Esophagus squamous epithelium (tissue), 5 donors: ENCODE results near the gene TCAF1. TPM values are rescaled to one million over a fixed set of nuclear protein-coding genes. Genes with fewer than 3 reads are reported as not detected.
"Not testable (repeated sequence)": the region's sequence is repeated elsewhere in the genome, so short reads cannot be mapped to it uniquely, and the experiment has no call there.

ENCODE experiments used
- DNase-seq: peaks from one replicate; lab custom pipeline; 2025; lab: John Stamatoyannopoulos, UW
- H3K27ac ChIP-seq, 4 donors: fragments of 200-600 bp; sonication (generic); one replicate each; pipeline ENCODE4 v1.5.1; 2016 to 2019; ENCODE audit warnings: mild to moderate bottlenecking in 1 of 4
- H3K27me3 ChIP-seq, 4 donors: fragments of 200-600 bp; sonication (generic); 1 replicate in 3 of 4; 2 replicates in 1 of 4; pipeline versions ENCODE4 v1.5.1 to v1.6.0; 2017 to 2021; ENCODE audit warnings: antibody characterized with exemption in 1 of 4
- H3K36me3 ChIP-seq, 3 donors: fragments of 200-600 bp; sonication (generic); one replicate each; pipeline ENCODE4 v1.5.1; 2016 to 2019
- H3K4me1 ChIP-seq, 3 donors: fragments of 200-600 bp; sonication (generic); one replicate each; pipeline ENCODE4 v1.5.1; 2017 to 2019
- H3K4me3 ChIP-seq, 4 donors: fragments of 200-600 bp; sonication (generic); 1 replicate in 3 of 4; 2 replicates in 1 of 4; pipeline ENCODE4 v1.5.1; 2016 to 2019; ENCODE audit warnings: mild to moderate bottlenecking in 2 of 4, moderate library complexity in 1 of 4
- H3K9me3 ChIP-seq, 3 donors: fragments of 200-600 bp; sonication (generic); one replicate each; pipeline ENCODE4 v1.5.1; 2016 to 2019
- CTCF ChIP-seq, 6 experiments: fragments of 450-650 bp in 4 of 6; fragments of 200-600 bp in 2 of 6; sonication (generic) in 2 of 6; IDR thresholded peaks; one replicate each; pipeline ENCODE4 v1.5.1; 2016 to 2019; ENCODE audit warnings: antibody characterized with exemption in 6 of 6, mild to moderate bottlenecking in 4 of 6, moderate library complexity in 4 of 6
- WGBS, 2 donors: methylation state at CpG; one replicate each; pipeline ENCODE4 v1.1.5; 2018; 5-methylcytosine and 5-hydroxymethylcytosine counted together
- intact Hi-C: fragments of 100-400 bp; cut with DNase I; formaldehyde crosslinking; loops from one replicate; pipeline ENCODE4 v1.15.0; 2022
- total RNA-seq, 4 donors: library from RNA; depleted of rRNA; stranded (reverse); fragments of >200 nt; gene quantifications; one replicate each; pipeline ENCODE4 v1.1.0, GENCODE V29; 2016
- donor health status: DM: yes; HTN: yes; CAD: no.

The TCAF1 gene
- total RNA-seq, 4 donors from 2014 or later: 8.1 to 25.4 (median 13.2) TPM

DNA sequence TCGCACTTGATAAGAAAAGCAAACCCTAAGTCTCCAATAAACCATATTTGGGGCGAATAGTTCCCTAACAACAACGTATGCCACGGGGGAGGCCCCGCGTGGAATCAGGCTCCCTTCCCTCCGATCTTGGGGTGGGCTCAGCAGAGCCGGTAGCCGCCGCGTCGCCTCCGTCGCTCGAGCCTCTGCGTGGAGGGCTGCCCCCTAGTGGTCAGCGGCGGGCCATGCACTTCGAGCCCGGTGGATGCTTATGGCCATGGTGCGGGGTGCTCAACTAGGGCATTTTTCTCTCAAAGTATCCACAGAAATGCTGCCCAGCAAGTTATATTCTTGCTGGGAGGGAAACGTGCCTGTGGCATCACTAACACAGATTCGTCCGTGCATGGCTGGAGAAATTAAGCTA is 64.8 kb downstream of the TCAF1 start:
- intact Hi-C loops, H3K9me3 ChIP-seq, H3K36me3 ChIP-seq, DNase-seq, H3K27me3 ChIP-seq, H3K4me1 ChIP-seq: not testable (repeated sequence)
- Histone ChIP-seq H3K27ac (peak overlapping the region in 3 of 4 donors; percentile 57 to 71 (median 67)), H3K4me3 (peak overlapping the region in 3 of 4 donors; percentile 32 to 58 (median 37))
- peak in 2 of 6 experiments; percentile 49 to 55 for TF ChIP-seq CTCF (IDR thresholded peaks at IDR 0.05)
- WGBS, 2 donors: no CpG with 5 or more reads among the region's 24 CpGs

GRCh38 chr7:143836622-143837021 is 65.4 kb downstream of the TCAF1 start:
- H3K27ac ChIP-seq: peak overlapping the region; percentile 62 to 81 (median 76)
- H3K36me3 ChIP-seq, H3K4me1 ChIP-seq, intact Hi-C loops, H3K27me3 ChIP-seq, H3K9me3 ChIP-seq: not testable (repeated sequence)
- no CpG with 5 or more reads among the region's 38 CpGs for WGBS, 2 donors
- peak; percentile 43 for DNase-seq
- H3K4me3 ChIP-seq: peak overlapping the region; percentile 30 to 67 (median 42)

- H3K36me3 ChIP-seq, H3K27me3 ChIP-seq, H3K4me1 ChIP-seq, DNase-seq, H3K9me3 ChIP-seq, H3K27ac ChIP-seq, intact Hi-C loops: not testable (repeated sequence)
- no CpG with 5 or more reads among the region's 17 CpGs for WGBS, 2 donors
- H3K4me3 ChIP-seq: peak overlapping the region in 3 of 4 donors; percentile 30 to 44 (median 39)
These were observed 65.9 kb downstream of the TCAF1 start for GRCh38 chr7:143836088-143836487.

DNA sequence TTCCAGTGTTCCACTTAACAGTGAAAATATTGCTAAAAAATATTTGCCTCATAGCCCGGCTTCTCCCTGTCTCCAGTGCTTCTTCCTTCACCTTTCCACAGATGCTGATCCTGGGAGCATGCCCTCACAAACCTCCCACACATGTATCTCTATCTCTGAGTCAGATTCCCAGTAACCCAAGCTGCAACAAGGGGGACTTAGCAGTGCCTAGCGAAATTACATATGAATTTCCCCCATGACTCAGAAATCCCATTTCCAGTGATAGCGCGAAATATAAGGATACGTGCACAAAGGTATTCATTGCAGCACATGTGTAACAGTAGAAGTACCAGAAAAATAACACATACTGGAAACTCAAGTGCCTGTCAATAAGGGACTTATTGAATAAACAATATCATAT is 75.4 kb downstream of the TCAF1 start:
- DNase-seq, H3K27me3 ChIP-seq, H3K4me3 ChIP-seq, H3K27ac ChIP-seq, H3K36me3 ChIP-seq, H3K4me1 ChIP-seq, intact Hi-C loops, H3K9me3 ChIP-seq: not testable (repeated sequence)
- no CpG with 5 or more reads among the region's 5 CpGs for WGBS, 2 donors

GRCh38 chr7:143824295-143825135 is 77.5 kb downstream of the TCAF1 start:
- H3K9me3 ChIP-seq, H3K4me1 ChIP-seq, H3K4me3 ChIP-seq, H3K27ac ChIP-seq, DNase-seq, H3K27me3 ChIP-seq, intact Hi-C loops, H3K36me3 ChIP-seq: not testable (repeated sequence)
- WGBS, 2 donors: no CpG with 5 or more reads among the region's 7 CpGs

DNA sequence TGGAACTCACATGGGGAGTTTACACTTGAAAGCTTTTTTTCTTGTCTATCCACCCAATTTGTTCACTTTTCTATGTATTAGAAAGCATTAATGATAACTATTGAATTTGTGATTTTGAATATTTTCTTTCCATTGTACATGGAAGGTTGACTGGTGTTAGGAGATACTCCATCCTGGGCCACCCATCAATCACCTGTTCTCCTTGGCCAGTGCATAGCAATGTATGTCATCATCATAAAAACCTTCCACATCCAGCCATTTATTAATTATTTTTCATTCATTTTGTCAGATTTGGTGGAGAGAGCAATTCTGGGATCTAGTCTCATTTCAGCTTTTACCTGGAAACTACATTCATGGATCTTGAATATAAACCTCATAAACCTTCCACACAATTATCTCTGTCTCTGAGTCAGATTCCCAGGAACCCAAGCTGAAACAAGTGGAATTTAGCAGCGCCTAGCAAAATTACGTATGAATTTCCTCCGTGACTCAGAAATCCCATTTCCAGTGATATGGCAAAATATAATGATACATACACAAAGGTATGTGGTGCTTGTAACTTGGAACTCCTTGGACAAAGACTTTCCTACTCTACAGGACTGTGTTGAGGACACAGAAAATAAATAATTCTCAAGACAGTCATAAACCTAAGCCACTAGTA is 78.2 kb downstream of the TCAF1 start:
- intact Hi-C loops, H3K4me3 ChIP-seq, H3K36me3 ChIP-seq, H3K4me1 ChIP-seq, H3K27ac ChIP-seq, H3K9me3 ChIP-seq, H3K27me3 ChIP-seq, DNase-seq: not testable (repeated sequence)
- WGBS, 2 donors: no CpG with 5 or more reads among the region's 3 CpGs

DNA sequence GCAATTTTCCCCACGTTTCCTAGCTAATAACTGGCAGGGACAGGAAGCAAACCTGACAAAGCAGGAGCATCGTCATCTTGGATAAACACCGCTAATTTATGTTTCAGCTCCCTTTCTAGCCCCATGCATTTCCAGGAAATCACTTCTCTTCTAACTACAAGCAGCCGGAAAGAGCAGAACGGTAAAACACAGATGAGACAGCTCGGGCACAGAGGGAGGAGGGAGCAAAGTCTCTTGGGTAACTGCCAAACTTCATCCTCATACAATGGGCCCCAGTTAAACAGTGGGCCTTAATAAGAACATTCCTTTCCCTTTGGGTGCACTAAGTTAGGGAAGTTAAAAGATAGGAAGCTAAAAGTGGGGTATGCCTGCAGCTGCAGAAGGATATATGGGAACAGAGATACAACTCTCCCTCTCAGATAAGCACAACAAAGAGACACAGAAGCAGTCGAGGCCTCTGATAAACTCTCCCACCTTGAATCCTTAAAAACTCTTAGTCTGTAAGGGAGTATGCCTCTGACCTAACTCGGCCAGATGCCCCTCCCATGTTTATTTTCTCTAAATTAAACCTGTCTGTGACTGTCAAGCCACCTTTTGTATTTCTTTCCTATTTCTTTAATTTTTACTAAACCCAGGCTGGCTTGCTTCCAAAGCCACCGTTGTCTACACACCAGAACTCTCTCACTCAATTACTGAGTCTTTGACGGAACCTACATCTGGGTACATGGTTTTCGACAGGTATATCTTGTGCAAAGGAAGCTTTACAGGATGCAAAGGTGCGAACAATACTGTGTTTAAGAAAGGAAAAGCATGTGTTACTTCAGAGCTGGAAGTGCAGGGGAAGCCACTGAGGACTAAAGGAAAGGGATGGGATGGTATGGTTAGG is 80.3 kb downstream of the TCAF1 start:
- H3K4me1 ChIP-seq, H3K36me3 ChIP-seq, H3K4me3 ChIP-seq, intact Hi-C loops, H3K27me3 ChIP-seq, H3K9me3 ChIP-seq, DNase-seq, H3K27ac ChIP-seq: not testable (repeated sequence)
- no CpG with 5 or more reads among the region's 12 CpGs for WGBS, 2 donors

DNA sequence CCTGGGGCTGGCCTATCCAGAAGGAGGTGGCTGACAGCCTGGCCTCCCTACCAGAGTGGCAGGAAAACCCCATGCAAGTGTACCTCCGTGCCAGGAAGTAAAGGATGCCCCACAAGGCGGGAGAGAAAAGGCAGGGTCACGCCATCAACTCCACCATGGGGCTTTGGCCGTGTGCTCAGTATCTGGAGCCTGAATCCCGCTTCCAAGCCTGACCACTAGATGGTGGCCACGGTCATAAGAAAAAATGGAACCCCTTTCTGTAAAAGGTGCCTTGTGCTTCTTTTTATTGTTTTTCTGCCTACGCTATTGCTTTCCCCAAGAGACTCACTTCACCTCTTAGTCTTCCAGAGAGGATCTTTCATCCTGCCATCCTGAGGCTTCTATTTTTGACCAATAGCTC is 84.1 kb downstream of the TCAF1 start:
- not testable (repeated sequence) for H3K36me3 ChIP-seq, H3K27me3 ChIP-seq
- no CpG with 5 or more reads among the region's 7 CpGs for WGBS, 2 donors

DNA sequence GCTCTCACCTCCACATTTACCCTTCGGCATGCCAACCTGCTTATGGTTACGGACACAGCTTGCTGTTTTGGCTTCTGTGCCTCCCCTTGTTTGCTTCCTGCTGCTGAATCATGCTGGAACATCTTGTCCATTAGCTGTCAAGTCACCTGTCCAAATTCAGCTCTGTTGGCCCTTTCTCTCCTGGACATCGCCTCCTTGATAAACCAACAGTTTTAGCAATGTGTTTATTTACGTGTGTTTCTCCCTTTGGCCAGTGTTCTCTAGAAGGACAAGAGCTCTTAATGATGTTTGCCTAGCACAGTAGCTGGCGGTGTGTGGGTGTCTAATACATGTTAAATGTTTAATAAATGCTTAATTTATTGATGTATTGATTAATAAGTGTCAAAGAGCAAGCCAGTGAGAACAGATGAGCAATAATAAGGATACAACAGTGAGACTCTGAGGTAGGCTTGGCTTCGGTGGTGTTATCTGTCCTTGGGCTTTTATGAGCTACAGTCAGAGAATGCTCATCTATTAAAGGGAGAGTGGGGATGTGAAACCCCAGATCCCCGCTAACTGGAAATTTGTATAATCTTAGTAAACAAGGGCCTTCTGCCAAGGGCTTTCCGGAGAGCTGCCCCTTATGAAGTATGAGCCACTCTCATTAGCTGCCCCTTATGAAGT is 85.4 kb downstream of the TCAF1 start:
- WGBS, 2 donors: no CpG with 5 or more reads among the region's 8 CpGs
- DNase-seq, H3K27ac ChIP-seq, intact Hi-C loops, H3K9me3 ChIP-seq, H3K4me1 ChIP-seq, H3K27me3 ChIP-seq, H3K4me3 ChIP-seq, H3K36me3 ChIP-seq: not testable (repeated sequence)

More for the DNA sequence above, 84.1 kb downstream of the TCAF1 start:
- DNase-seq, H3K4me1 ChIP-seq, intact Hi-C loops, H3K9me3 ChIP-seq, H3K27ac ChIP-seq, H3K4me3 ChIP-seq: not testable (repeated sequence)

- DNase-seq: not testable (repeated sequence)
- WGBS, 2 donors: no CpG with 5 or more reads among the region's 6 CpGs
These were observed 91.3 kb downstream of the TCAF1 start for GRCh38 chr7:143810639-143811038.

DNA sequence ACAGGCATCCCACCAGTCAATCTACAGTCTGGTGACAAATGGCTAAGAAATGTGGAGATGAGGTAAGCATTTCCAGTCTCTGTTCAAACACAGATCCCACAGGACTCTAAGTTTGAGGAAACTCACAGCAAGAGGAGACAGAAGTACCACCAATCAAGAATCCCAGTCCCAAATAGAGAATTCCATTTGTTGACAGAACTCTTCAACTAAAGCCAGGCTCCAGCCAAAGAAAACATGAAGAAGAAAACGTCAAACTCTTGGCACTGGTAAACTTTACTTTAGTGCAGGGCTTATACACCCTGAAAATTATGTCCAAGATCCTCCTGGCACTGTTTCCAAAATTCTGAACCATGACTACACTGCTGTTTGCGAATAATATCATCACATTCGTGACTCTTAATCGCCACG is 95.3 kb downstream of the TCAF1 start:
- H3K4me3 ChIP-seq, H3K9me3 ChIP-seq, H3K27me3 ChIP-seq, intact Hi-C loops, H3K36me3 ChIP-seq, H3K27ac ChIP-seq, DNase-seq, H3K4me1 ChIP-seq: not testable (repeated sequence)
- no CpG with 5 or more reads among the region's 5 CpGs for WGBS, 2 donors

More at GRCh38 chr7:143810639-143811038, 91.3 kb downstream of the TCAF1 start:
- H3K4me3 ChIP-seq, H3K9me3 ChIP-seq, intact Hi-C loops, H3K27ac ChIP-seq, H3K4me1 ChIP-seq, H3K27me3 ChIP-seq, H3K36me3 ChIP-seq: not testable (repeated sequence)
